GM19397 (cell line): ENCODE measurements around the gene KLF16.

Experiments used
- ATAC-seq: cut with Tn5 transposase; IDR thresholded peaks from one replicate; pipeline ENCODE4 v1.9.1; 2021; ENCODE audit warnings: mild to moderate bottlenecking, moderate library complexity; ENCODE audit not compliant: unreplicated experiment

The KLF16 gene

DNA sequence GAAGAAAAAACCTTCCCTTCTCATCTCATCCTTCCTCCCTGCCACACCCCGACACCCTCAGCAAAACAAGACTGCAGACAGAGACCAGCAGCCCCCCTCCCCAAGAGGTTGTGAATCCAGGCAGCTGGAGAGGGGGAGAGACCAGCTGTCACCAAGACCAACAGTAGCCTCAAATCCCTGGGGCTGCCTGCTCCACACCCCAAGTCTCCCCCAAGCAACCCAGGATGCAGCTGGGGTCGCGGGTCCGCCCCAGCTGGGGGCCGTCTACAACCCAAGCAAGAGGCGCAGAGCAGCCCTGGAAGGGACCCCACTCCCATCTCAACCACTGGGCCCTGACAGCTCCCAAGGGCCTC, 7.1 kb downstream of the KLF16 start:
- no peak for ATAC-seq

DNA sequence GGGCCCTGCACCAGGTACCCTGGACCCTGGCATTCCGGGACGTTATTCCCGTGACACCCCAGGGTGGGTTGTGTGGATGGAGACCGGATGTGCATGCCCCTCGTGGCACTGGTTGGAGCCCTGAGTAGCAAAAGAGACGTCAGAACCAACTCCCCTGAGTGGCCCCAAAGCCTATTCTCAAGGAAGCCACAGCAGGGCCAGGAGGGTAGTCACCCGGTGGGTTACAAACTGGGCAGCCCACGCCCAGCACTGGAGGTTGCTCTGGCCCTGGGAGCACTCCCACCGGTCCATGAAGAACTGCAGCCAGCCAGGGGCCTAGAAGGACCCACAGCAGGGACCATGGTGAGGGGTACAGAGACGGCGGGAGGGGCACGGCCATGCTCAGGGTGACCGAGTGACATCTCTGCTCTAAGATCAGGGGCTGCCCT, 7.5 kb downstream of the KLF16 start:
- no peak for ATAC-seq

- ATAC-seq = peak; percentile 51
Measured at GRCh38 chr19:1855040-1855827, 8.1 kb downstream of the KLF16 start.

DNA sequence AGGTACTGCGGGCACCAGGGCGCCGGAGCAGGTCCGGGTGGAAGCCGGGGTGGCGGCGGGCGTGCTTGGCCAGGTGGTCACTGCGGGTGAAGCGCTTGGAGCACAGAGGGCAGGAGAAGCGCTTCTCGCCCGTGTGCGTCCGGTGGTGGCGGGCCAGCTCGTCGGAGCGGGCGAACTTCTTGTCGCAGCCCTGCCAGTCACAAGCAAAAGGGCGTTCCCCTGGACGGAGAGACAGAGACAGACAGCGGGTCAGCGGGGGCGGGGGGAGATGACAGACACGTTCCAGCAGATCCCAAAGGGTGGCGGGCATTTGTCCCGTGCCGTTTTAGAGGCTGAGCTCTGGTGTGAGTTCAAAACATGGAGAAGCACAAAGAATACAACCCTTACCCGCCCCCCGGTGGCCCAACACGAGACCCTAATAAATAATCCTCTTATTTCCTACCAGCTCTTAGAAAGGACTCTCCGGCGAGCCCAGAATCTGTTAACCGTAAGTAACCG, 8.8 kb downstream of the KLF16 start:
- ATAC-seq = no peak

- no peak for ATAC-seq
Measured at GRCh38 chr19:1854039-1854541, 9.3 kb downstream of the KLF16 start.

- ATAC-seq = no peak
Measured at GRCh38 chr19:1853295-1854038, 9.9 kb downstream of the KLF16 start.

DNA sequence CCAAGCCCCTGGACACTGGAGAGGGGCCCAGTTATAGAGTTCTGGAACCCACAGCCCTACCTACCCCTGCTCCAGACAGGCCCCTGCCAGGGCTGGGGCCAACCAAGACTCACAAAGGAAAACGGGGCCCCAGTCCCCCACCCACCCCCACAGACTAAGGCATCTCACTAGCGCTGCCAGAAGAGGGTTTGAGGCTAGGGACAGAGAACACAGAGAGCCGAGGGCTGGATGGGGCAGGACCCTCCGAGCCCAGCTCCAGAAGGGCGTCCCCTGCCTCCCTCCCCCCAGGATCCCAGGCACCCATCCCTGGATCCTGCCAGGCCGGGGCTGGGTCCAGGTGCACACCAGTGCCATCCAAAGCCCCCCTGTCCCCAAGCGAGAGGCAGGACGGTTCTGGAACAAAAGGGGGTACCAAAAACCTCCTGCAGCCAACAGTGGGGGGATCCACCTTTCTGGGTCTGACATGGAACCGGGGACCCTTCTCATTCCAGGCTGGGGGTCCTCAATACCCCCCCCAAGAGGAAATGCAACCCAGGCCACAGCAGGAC, 10.7 kb downstream of the KLF16 start:
- ATAC-seq = no peak

DNA sequence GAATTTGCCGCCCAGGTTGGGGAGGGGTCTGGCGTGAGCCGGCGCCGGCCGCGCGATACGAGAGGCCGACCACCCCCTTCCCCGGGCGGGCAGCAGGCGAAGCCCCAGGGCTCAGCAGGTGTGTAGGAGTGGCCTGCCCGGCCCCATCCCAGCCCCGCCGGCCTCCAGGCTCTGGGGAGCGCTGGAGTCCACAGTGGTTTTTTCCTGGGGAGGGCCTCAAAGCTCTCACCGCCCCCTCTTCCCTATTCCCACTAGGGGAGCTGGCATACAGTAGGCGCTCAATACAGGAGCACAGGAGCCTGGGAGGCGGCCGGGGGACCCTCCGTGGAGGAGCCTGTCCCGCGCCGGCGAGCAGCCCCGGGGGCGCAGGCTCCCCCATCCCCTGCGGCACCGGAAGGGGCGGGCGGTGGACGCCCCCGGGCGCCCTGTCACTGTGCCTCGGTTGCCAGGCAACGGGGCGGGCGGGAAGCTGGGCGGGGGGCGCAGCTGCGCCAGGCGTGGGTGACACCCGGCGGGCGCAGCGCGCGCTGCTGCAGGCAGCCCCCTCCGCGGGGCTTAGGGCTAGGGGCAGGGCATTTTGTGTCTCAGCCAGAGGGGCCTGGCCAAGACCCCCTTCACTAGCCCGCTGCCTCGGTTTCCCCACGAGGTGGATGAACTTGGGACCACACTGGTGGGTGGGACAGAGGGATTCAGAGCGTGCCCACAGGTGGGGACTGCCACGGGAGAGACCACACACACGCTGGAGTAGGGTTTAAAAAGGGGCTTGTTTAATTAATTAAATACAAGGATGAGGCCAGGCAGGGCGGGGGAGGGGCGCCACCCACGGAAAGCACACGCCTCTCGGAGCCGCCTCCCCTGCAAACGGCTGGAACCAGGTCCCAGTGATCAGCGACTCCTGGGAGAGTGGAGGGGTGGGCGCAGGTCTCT, 11.5 kb downstream of the KLF16 start:
- no peak for ATAC-seq

DNA sequence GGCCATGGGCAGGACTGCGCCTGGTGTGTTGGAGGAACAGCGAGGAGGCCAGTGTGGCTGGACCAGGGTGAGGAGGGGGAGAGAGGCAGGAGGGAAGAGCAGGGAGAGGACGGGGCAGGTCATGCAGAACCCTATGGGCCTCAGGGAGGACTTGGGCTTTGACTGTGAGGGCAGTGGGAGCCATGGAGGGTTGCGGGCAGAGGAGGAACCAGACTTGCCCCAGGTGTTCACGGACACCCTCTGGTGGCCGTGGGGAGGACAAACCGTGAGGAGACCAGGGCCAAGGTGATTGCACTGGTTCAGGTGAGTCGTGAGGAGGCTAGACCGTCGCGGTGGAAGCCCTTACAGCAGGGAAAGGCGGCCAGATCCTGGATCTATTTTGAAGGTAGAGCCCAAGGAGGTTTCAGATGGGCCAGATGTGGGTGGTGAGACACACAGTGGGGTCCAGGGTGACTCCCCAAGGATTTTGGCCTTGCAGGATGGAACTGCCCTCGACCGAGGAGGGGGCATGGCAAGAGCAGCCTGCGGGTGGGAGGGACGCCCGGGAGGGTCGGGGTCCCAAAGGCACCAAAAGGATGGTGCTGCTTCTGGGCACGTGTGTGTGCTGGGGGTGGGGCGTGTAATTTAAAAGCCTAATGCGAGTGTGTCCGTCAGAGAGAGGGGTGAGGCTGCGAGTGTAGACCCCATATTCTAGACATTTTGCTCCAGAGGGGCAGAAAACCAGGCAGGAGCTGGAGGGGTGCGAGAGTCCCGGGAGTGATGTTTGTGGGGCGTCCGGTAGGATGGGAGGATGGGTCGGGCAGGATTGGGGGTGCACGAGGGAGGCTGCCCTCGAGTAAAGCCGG, 12.3 kb downstream of the KLF16 start:
- ATAC-seq = no peak

DNA sequence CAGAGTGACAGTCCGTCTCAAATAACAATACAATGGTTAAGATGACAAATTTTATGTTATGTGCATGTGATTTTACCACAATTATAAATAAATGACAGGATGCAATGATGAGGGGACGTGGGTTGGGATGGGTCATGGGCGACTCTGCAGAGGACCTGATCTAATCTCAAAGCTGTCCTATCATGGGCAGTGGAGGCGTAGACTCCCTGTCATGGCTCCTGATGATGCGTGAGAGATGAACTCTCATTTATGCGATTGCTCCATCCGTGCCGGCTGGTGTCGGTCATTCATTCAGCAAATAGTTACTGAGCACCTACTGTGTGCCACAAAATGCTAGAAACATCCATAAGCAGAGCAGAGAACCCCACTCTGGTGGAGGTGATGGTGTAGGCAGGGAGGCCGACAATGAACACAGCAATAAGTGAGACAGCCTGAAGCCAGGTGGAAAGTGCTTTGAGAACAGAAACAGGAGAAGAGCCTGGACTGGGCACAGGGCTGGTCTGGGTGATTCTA, 13.4 kb downstream of the KLF16 start:
- ATAC-seq = no peak

DNA sequence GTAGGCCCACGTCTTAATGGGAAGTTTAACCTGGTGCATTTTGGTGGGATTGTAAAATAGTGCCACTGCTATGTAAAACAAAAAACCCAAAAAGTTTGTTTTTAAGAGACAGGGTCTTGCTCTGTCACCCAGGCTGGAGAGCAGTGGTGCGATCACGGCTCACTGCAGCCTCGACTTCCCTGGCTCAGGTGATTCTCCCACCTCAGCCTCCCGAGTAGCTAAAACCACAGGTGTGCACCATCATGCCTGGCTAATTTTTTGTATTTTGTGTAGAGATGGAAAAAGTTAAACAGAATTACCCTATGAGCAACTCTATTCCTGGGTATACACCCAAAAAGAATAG, 14.3 kb downstream of the KLF16 start:
- ATAC-seq = no peak

- peak; percentile 71 for ATAC-seq
Measured at GRCh38 chr19:1848399-1849131, 14.8 kb downstream of the KLF16 start, which contains the start of gene REXO1. Gene REXO1, minus strand, starts transcription at chr19:1848483. Its CDS starts 125 bp downstream, at chr19:1848358.

GRCh38 chr19:1847684-1848398, 15.5 kb downstream of the KLF16 start:
- ATAC-seq = peak; percentile 28

DNA sequence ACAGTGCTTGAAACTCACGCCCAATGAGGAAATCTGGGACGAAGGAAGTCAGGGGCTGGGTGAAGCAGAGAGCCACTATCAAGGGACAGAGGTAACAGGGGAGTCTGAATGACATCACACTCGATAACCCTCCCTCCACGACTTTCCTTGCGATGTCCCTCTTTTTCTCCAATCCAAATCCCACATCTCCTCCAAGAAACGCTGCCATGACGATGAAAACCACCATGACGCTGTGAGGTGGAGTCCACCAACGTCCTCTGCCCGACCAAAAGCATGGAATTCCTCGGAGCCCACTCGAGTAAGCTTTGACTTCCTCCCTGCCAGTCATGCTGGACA, 16.1 kb downstream of the KLF16 start:
- no peak for ATAC-seq

GRCh38 chr19:1846517-1847204, 16.7 kb downstream of the KLF16 start:
- no peak for ATAC-seq

DNA sequence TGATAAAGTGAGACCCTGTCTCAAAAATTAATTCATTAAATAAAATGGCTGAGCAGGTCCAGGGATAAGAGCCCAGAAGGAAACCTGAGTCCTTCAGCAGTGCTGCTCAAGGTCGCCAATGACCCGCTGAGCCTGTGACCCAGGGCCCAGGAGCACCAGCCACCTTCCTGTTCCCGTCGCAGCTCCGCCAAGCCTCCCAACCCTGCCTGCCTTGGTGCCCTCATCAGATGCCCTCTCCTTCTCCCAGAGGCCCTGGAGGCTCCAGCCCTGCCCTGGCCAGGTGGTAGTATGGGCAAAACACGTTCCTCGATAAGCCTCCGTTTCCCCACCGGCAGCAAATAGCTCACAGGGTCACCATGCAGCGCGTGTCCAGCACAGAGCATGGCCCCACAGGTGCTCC, 17.7 kb downstream of the KLF16 start:
- no peak for ATAC-seq

GRCh38 chr19:1845125-1845515, 18.3 kb downstream of the KLF16 start:
- ATAC-seq = no peak
